H9 (cell line): ENCODE results near the gene CYP4V2. TPM values are rescaled to one million over a fixed set of nuclear protein-coding genes. Genes with fewer than 3 reads are reported as not detected.

ENCODE experiments used
- DNase-seq: peaks from one replicate; pipeline ENCODE4 v3.0.0-alpha.2; 2017
- H2AFZ ChIP-seq: one replicate; pipeline ENCODE4 v1.6.1; 2013; ENCODE audit warnings: mild to moderate bottlenecking, low read length, control low read depth, moderate library complexity
- H2AK5ac ChIP-seq: 2 replicates; pipeline ENCODE4 v1.6.1; 2013; ENCODE audit warnings: low read length, control low read depth, mixed read lengths; ENCODE audit not compliant: insufficient read length
- H2BK120ac ChIP-seq: one replicate; pipeline ENCODE4 v1.6.1; 2013; ENCODE audit warnings: low read depth, mild to moderate bottlenecking, low read length, control low read depth, inconsistent platforms; ENCODE audit not compliant: poor library complexity, severe bottlenecking
- H2BK12ac ChIP-seq: 2 replicates; pipeline ENCODE4 v1.6.1; 2013; ENCODE audit warnings: low read length, control low read depth, mixed read lengths, low read depth; ENCODE audit not compliant: insufficient read length
- H2BK15ac ChIP-seq: 2 replicates; pipeline ENCODE4 v1.6.1; 2013; ENCODE audit warnings: low read depth, low read length, control low read depth
- H2BK20ac ChIP-seq: one replicate; pipeline ENCODE4 v1.6.1; 2013; ENCODE audit warnings: low read depth, mild to moderate bottlenecking, low read length, control low read depth, inconsistent platforms; ENCODE audit not compliant: poor library complexity, severe bottlenecking
- H2BK5ac ChIP-seq: 2 replicates; pipeline ENCODE4 v1.6.1; 2013; ENCODE audit warnings: low read length, control low read depth, mixed read lengths; ENCODE audit not compliant: insufficient read length
- H3K14ac ChIP-seq: 2 replicates; pipeline ENCODE4 v1.6.1; 2013; ENCODE audit warnings: low read length, control low read depth; ENCODE audit not compliant: insufficient read depth
- H3K18ac ChIP-seq: 2 replicates; pipeline ENCODE4 v1.6.1; 2013; ENCODE audit warnings: low read depth, mild to moderate bottlenecking, mixed read lengths, low read length, control low read depth; ENCODE audit not compliant: insufficient read length
- H3K23ac ChIP-seq: 2 replicates; pipeline ENCODE4 v1.6.1; 2013; ENCODE audit warnings: low read length, control low read depth, mixed read lengths, low read depth; ENCODE audit not compliant: insufficient read length
- H3K23me2 ChIP-seq: 2 replicates; pipeline ENCODE4 v1.6.1; 2013; ENCODE audit warnings: low read depth, mild to moderate bottlenecking, mixed read lengths, low read length, control low read depth; ENCODE audit not compliant: insufficient read length, poor library complexity, severe bottlenecking
- H3K27ac ChIP-seq: 2 replicates; pipeline ENCODE4 v1.5.1; 2013; ENCODE audit warnings: low read length, control low read depth, mixed read lengths, low read depth; ENCODE audit not compliant: insufficient read length
- H3K27me3 ChIP-seq: 2 replicates; pipeline ENCODE4 v1.6.1; 2013; ENCODE audit warnings: low read length, control low read depth, inconsistent platforms; ENCODE audit not compliant: insufficient read depth
- H3K4ac ChIP-seq: 2 replicates; pipeline ENCODE4 v1.6.1; 2013; ENCODE audit warnings: low read depth, mild to moderate bottlenecking, control low read depth, inconsistent platforms, low read length, moderate library complexity
- H3K4me1 ChIP-seq: 2 replicates; pipeline ENCODE4 v1.6.1; 2013; ENCODE audit warnings: low read length, control low read depth, inconsistent platforms; ENCODE audit not compliant: insufficient read depth
- H3K4me2 ChIP-seq: 2 replicates; pipeline ENCODE4 v1.6.1; 2013; ENCODE audit warnings: low read length, control low read depth, mixed read lengths; ENCODE audit not compliant: insufficient read length, insufficient read depth
- H3K56ac ChIP-seq: 2 replicates; pipeline ENCODE4 v1.6.1; 2013; ENCODE audit warnings: low read depth, mild to moderate bottlenecking, mixed read lengths, low read length, control low read depth; ENCODE audit not compliant: insufficient read length
- H3K79me1 ChIP-seq: 2 replicates; pipeline ENCODE4 v1.6.1; 2013; ENCODE audit warnings: low read depth, mild to moderate bottlenecking, moderate library complexity, low read length, control low read depth, inconsistent platforms; ENCODE audit not compliant: insufficient read depth, poor library complexity, severe bottlenecking
- H3K79me2 ChIP-seq: 2 replicates; pipeline ENCODE4 v1.6.1; 2013; ENCODE audit warnings: low read length, control low read depth, inconsistent platforms; ENCODE audit not compliant: insufficient read depth
- H3K9ac ChIP-seq: 2 replicates; pipeline ENCODE4 v1.6.1; 2013; ENCODE audit warnings: low read length, control low read depth, mixed read lengths; ENCODE audit not compliant: insufficient read length; ENCODE audit errors: extremely low read depth
- H3K9me3 ChIP-seq: one replicate; pipeline ENCODE4 v1.6.1; 2013; ENCODE audit warnings: low read depth, low read length, inconsistent platforms; ENCODE audit not compliant: control insufficient read depth
- H3T11ph ChIP-seq: one replicate; pipeline ENCODE4 v1.6.1; 2013; ENCODE audit warnings: mild to moderate bottlenecking, low read length, control low read depth, inconsistent platforms
- H4K20me1 ChIP-seq: one replicate; pipeline ENCODE4 v1.6.1; 2013; ENCODE audit not compliant: control insufficient read depth, insufficient read length, insufficient read depth
- H4K5ac ChIP-seq: 2 replicates; pipeline ENCODE4 v1.6.1; 2013; ENCODE audit warnings: low read depth, mild to moderate bottlenecking, mixed read lengths, low read length, control low read depth; ENCODE audit not compliant: insufficient read length
- H4K8ac ChIP-seq: replicated peaks from 2 replicates; pipeline ENCODE4 v1.6.1; 2013; ENCODE audit warnings: low read length, control low read depth, mixed read lengths, low read depth; ENCODE audit not compliant: insufficient read length
- H4K91ac ChIP-seq: 2 replicates; pipeline ENCODE4 v1.6.1; 2013; ENCODE audit warnings: low read depth, mild to moderate bottlenecking, moderate library complexity, mixed read lengths, low read length, control low read depth; ENCODE audit not compliant: insufficient read length
- H3K27ac Mint-ChIP-seq, 3 experiments: 2 replicates in 2 of 3; 3 replicates in 1 of 3; pipeline ENCODE4 v1.8.0; 2020 to 2021; ENCODE audit warnings: mixed read lengths in 3 of 3, mild to moderate bottlenecking in 1 of 3, moderate library complexity in 1 of 3
- H3K27me3 Mint-ChIP-seq: 2 replicates; pipeline ENCODE4 v1.8.0; 2021; ENCODE audit warnings: low read depth, mild to moderate bottlenecking, moderate library complexity, mixed read lengths
- H3K36me3 Mint-ChIP-seq, 3 experiments: 2 replicates in 2 of 3; 3 replicates in 1 of 3; pipeline ENCODE4 v1.8.0; 2020 to 2021; ENCODE audit warnings: low read depth in 3 of 3, mixed read lengths in 3 of 3; ENCODE audit not compliant: insufficient read depth in 1 of 3
- H3K4me1 Mint-ChIP-seq, 2 experiments: 2 replicates each; pipeline ENCODE4 v1.8.0; 2020; ENCODE audit warnings: mixed read lengths in 2 of 2
- H3K4me3 Mint-ChIP-seq, 2 experiments: 2 replicates in 1 of 2; 3 replicates in 1 of 2; pipeline ENCODE4 v1.8.0; 2020 to 2021; ENCODE audit warnings: mild to moderate bottlenecking in 2 of 2, mixed read lengths in 2 of 2, moderate library complexity in 1 of 2
- H3K9me3 Mint-ChIP-seq, 2 experiments: 2 replicates in 1 of 2; 3 replicates in 1 of 2; pipeline ENCODE4 v1.8.0; 2020; ENCODE audit warnings: mild to moderate bottlenecking in 2 of 2, mixed read lengths in 2 of 2, moderate library complexity in 1 of 2
- WGBS: extraction: QIAGEN DNeasy Blood & Tissue Kit; methylation state at CpG from one replicate; pipeline ENCODE4 v1.1.7; 2013; ENCODE audit warnings: missing lambda C conversion rate, low lambda C conversion rate, mixed read lengths; ENCODE audit not compliant: insufficient read length; ENCODE audit errors: extremely low coverage; 5-methylcytosine and 5-hydroxymethylcytosine counted together
- total RNA-seq: library from RNA; stranded (reverse); gene quantifications from 2 replicates; pipeline ENCODE4 v1.2.1, GENCODE V29; 2021
- TF ChIP-seq, protein P1 (sequence below): fragments of 200-600 bp; sonication (generic); conservative IDR thresholded peaks from 3 replicates; pipeline ENCODE4 v1.8.0; 2021; ENCODE audit warnings: antibody characterized with exemption, mild to moderate bottlenecking

The CYP4V2 gene
- total RNA-seq, 1 experiment from 2014 or later: 1.0 TPM

- Histone ChIP-seq H2BK20ac (no peak overlapping the region), H3K4me2 (no peak overlapping the region), H2AK5ac (no peak overlapping the region), H3K23ac (no peak overlapping the region), H3K14ac (no peak overlapping the region), H3K9me3 (no peaks in the 10 kb centered on the region), H2BK5ac (no peak overlapping the region), H3K4me1 (no peaks in the 10 kb centered on the region), H3T11ph (no peak overlapping the region), H3K4ac (no peak overlapping the region), H4K20me1 (no peaks in the 10 kb centered on the region), H2AFZ (no peak overlapping the region), H3K56ac (no peak overlapping the region), H3K23me2 (no peaks in the 10 kb centered on the region), H3K9ac (no peak overlapping the region), H3K79me1 (no peaks in the 10 kb centered on the region), H4K5ac (no peak overlapping the region), H2BK15ac (no peak overlapping the region), H2BK12ac (no peak overlapping the region), H2BK120ac (no peak overlapping the region), H3K27ac (no peak overlapping the region), H3K27me3 (no peaks in the 10 kb centered on the region), H4K91ac (no peak overlapping the region), H4K8ac (no peak overlapping the region), H3K79me2 (no peaks in the 10 kb centered on the region), H3K18ac (no peak overlapping the region)
- TF ChIP-seq, protein P1, sequence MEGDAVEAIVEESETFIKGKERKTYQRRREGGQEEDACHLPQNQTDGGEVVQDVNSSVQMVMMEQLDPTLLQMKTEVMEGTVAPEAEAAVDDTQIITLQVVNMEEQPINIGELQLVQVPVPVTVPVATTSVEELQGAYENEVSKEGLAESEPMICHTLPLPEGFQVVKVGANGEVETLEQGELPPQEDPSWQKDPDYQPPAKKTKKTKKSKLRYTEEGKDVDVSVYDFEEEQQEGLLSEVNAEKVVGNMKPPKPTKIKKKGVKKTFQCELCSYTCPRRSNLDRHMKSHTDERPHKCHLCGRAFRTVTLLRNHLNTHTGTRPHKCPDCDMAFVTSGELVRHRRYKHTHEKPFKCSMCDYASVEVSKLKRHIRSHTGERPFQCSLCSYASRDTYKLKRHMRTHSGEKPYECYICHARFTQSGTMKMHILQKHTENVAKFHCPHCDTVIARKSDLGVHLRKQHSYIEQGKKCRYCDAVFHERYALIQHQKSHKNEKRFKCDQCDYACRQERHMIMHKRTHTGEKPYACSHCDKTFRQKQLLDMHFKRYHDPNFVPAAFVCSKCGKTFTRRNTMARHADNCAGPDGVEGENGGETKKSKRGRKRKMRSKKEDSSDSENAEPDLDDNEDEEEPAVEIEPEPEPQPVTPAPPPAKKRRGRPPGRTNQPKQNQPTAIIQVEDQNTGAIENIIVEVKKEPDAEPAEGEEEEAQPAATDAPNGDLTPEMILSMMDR: no peak
- H3K9me3 Mint-ChIP-seq: no peaks in the 10 kb centered on the region
- H3K4me1 Mint-ChIP-seq: peaks cover 13 to 15% of the 10 kb centered on the region in 2 experiments
- H3K36me3 Mint-ChIP-seq: peaks cover 7 to 31% (median 10%) of the 10 kb centered on the region in 3 experiments
- WGBS: no CpG with 5 or more reads among the region's 7 CpGs
- DNase-seq: no peak
- no peak overlapping the region for H3K27ac Mint-ChIP-seq
- no peak overlapping the region for H3K4me3 Mint-ChIP-seq
- H3K27me3 Mint-ChIP-seq: peaks cover 8% of the 10 kb centered on the region
These were observed 39.9 kb upstream of the CYP4V2 start for GRCh38 chr4:186151499-186151898.
